H1 (cell line): Measurements from ENCODE around the gene TECR. TPM values are rescaled to one million over a fixed set of nuclear protein-coding genes. Genes with fewer than 3 reads are reported as not detected.

Source experiments
- CTCF ChIA-PET: fragments of 300-600 bp; sonication (Branson Sonifier 250); formaldehyde crosslinking; loops from one replicate; lab custom pipeline; 2021; ENCODE audit not compliant: partially characterized antibody; lab: Charles Lee
- POLR2A ChIA-PET: fragments of 300-600 bp; sonication (Branson Sonifier 250); formaldehyde crosslinking; loops from one replicate; lab custom pipeline; 2021; ENCODE audit warnings: inconsistent platforms; ENCODE audit not compliant: partially characterized antibody; lab: Charles Lee
- DNase-seq, 2 experiments: peaks; one replicate each; pipeline versions ENCODE4 v3.0.0 to v3.0.0-alpha.2; 2010 to 2022; ENCODE audit warnings: low spot score in 2 of 2, low read depth in 1 of 2, mixed read lengths in 1 of 2
- FAIRE-seq: peaks from 2 replicates; lab custom pipeline; 2011; peaks lifted over from hg19 to GRCh38; lab: Jason Lieb, UNC
- H2AFZ ChIP-seq: 2 replicates; pipeline ENCODE4 v1.8.1; 2012; ENCODE audit warnings: low read length, inconsistent platforms
- H2AK5ac ChIP-seq: 2 replicates; pipeline ENCODE4 v1.6.1; 2013; ENCODE audit warnings: low read depth, low read length
- H2BK120ac ChIP-seq: replicated peaks from 2 replicates; pipeline ENCODE3; 2013; ENCODE audit warnings: low read depth, low read length, inconsistent platforms
- H2BK12ac ChIP-seq: 2 replicates; pipeline ENCODE4 v1.6.1; 2013; ENCODE audit warnings: low read depth, low read length
- H2BK15ac ChIP-seq: 2 replicates; pipeline ENCODE4 v1.6.1; 2013; ENCODE audit warnings: low read length
- H2BK20ac ChIP-seq: 2 replicates; pipeline ENCODE4 v1.6.1; 2013; ENCODE audit warnings: low read length
- H2BK5ac ChIP-seq: 2 replicates; pipeline ENCODE4 v1.6.1; 2013; ENCODE audit warnings: low read depth, low read length
- H3K14ac ChIP-seq: 2 replicates; pipeline ENCODE4 v1.6.1; 2013; ENCODE audit warnings: inconsistent platforms; ENCODE audit not compliant: insufficient read length
- H3K18ac ChIP-seq: 2 replicates; pipeline ENCODE4 v1.6.1; 2013; ENCODE audit warnings: low read length; ENCODE audit errors: extremely low read depth
- H3K23ac ChIP-seq: 2 replicates; pipeline ENCODE4 v1.6.1; 2013; ENCODE audit warnings: inconsistent platforms; ENCODE audit not compliant: insufficient read length
- H3K23me2 ChIP-seq: 2 replicates; pipeline ENCODE4 v1.6.1; 2013; ENCODE audit warnings: low read depth, low read length
- H3K27ac ChIP-seq: 2 replicates; pipeline ENCODE4 v1.6.1; 2011; ENCODE audit warnings: low read depth, low read length, inconsistent platforms
- H3K27me3 ChIP-seq, 4 experiments: replicated peaks in 1 of 4; 1 replicate in 1 of 4; 2 replicates in 3 of 4; pipeline versions ENCODE4 v1.6.1 to v1.8.1; 2011 to 2013; ENCODE audit warnings: low read length in 3 of 4, mild to moderate bottlenecking in 3 of 4, inconsistent platforms in 2 of 4, mixed read lengths in 2 of 4, moderate library complexity in 1 of 4; ENCODE audit not compliant: control insufficient read depth in 3 of 4, insufficient read depth in 3 of 4; ENCODE audit errors: extremely low read depth in 1 of 4
- H3K36me3 ChIP-seq, 4 experiments: 2 replicates each; pipeline versions ENCODE4 v1.6.1 to v1.8.1; 2011 to 2013; ENCODE audit warnings: mild to moderate bottlenecking in 4 of 4, low read length in 3 of 4, moderate library complexity in 2 of 4, control low read depth in 1 of 4, inconsistent platforms in 1 of 4; ENCODE audit not compliant: insufficient read depth in 4 of 4, control insufficient read depth in 2 of 4
- H3K4ac ChIP-seq: replicated peaks from 2 replicates; pipeline ENCODE3; 2013; ENCODE audit warnings: low read length, low read depth, mixed read lengths, inconsistent platforms; ENCODE audit not compliant: insufficient read length
- H3K4me1 ChIP-seq, 4 experiments: replicated peaks in 1 of 4; 1 replicate in 1 of 4; 2 replicates in 3 of 4; pipeline versions ENCODE4 v1.6.1 to v1.8.1; 2011 to 2013; ENCODE audit warnings: low read length in 3 of 4, inconsistent platforms in 2 of 4, mixed read lengths in 1 of 4; ENCODE audit not compliant: insufficient read depth in 4 of 4, control insufficient read depth in 3 of 4
- H3K4me2 ChIP-seq, 2 experiments: 2 replicates each; pipeline versions ENCODE4 v1.6.1 to v1.8.1; 2011 to 2013; ENCODE audit warnings: low read depth in 2 of 2, low read length in 2 of 2, control low read depth in 1 of 2, inconsistent platforms in 1 of 2, mild to moderate bottlenecking in 1 of 2; ENCODE audit not compliant: insufficient read depth in 1 of 2
- H3K4me3 ChIP-seq, 4 experiments: fragments of 200-600, 300-600 bp in 1 of 4; sonication (generic), shearing (Covaris generic), sonication (Bioruptor Twin) in 1 of 4; 2 replicates each; pipeline versions ENCODE4 v1.5.1 to v1.8.1; 2011 to 2016; ENCODE audit warnings: low read length in 4 of 4, low read depth in 3 of 4, control low read depth in 2 of 4, inconsistent platforms in 2 of 4, mild to moderate bottlenecking in 2 of 4, mixed read lengths in 1 of 4, moderate library complexity in 1 of 4; ENCODE audit not compliant: insufficient read depth in 2 of 4; ENCODE audit errors: extremely low read depth in 1 of 4
- H3K56ac ChIP-seq: replicated peaks from 2 replicates; pipeline ENCODE3; 2013; ENCODE audit warnings: low read depth, mild to moderate bottlenecking, mixed read lengths, low read length, inconsistent platforms; ENCODE audit not compliant: insufficient read length
- H3K79me1 ChIP-seq: 2 replicates; pipeline ENCODE4 v1.6.1; 2013; ENCODE audit warnings: low read depth, low read length, control low read depth
- H3K79me2 ChIP-seq, 2 experiments: 2 replicates each; pipeline versions ENCODE4 v1.6.1 to v1.8.1; 2012 to 2013; ENCODE audit warnings: low read length in 2 of 2, mild to moderate bottlenecking in 2 of 2, inconsistent platforms in 1 of 2; ENCODE audit not compliant: insufficient read depth in 2 of 2, control insufficient read depth in 1 of 2
- H3K9ac ChIP-seq, 4 experiments: replicated peaks in 1 of 4; 1 replicate in 1 of 4; 2 replicates in 3 of 4; pipeline versions ENCODE4 v1.6.1 to v1.8.1; 2011 to 2013; ENCODE audit warnings: low read depth in 3 of 4, low read length in 3 of 4, control low read depth in 2 of 4, mild to moderate bottlenecking in 2 of 4, moderate library complexity in 2 of 4, inconsistent platforms in 1 of 4; ENCODE audit errors: extremely low read depth in 1 of 4
- H3K9me3 ChIP-seq, 2 experiments: 2 replicates each; pipeline versions ENCODE4 v1.6.1 to v1.8.1; 2012 to 2013; ENCODE audit warnings: mild to moderate bottlenecking in 2 of 2, moderate library complexity in 2 of 2, control low read depth in 1 of 2, inconsistent platforms in 1 of 2, low read depth in 1 of 2, low read length in 1 of 2, mixed read lengths in 1 of 2; ENCODE audit not compliant: insufficient read depth in 2 of 2
- H4K20me1 ChIP-seq, 2 experiments: replicated peaks in 1 of 2; 2 replicates each; pipeline versions ENCODE3 to v1.8.1; 2011 to 2013; ENCODE audit warnings: inconsistent platforms in 2 of 2, low read length in 2 of 2, mild to moderate bottlenecking in 1 of 2; ENCODE audit not compliant: insufficient read depth in 2 of 2, control insufficient read depth in 1 of 2
- H4K5ac ChIP-seq: 2 replicates; pipeline ENCODE4 v1.6.1; 2013; ENCODE audit warnings: low read length, low read depth, mixed read lengths, inconsistent platforms; ENCODE audit not compliant: insufficient read length
- H4K8ac ChIP-seq: 2 replicates; pipeline ENCODE4 v1.8.0; 2013; ENCODE audit warnings: mild to moderate bottlenecking, moderate library complexity, low read length, inconsistent platforms; ENCODE audit not compliant: insufficient read depth; ENCODE audit errors: extremely low read depth
- H4K91ac ChIP-seq: replicated peaks from 2 replicates; pipeline ENCODE3; 2013; ENCODE audit warnings: low read length, mixed read lengths, inconsistent platforms; ENCODE audit not compliant: insufficient read length
- GTF2F1 ChIP-seq: IDR thresholded peaks from 2 replicates; pipeline ENCODE4 v1.6.1; 2012; ENCODE audit warnings: low read depth, low read length, improper control_type of control experiment, borderline replicate concordance
- KDM1A ChIP-seq: fragments of 200-600, 300-600 bp; sonication (generic); IDR thresholded peaks from 2 replicates; pipeline ENCODE4 v1.7.1; 2016; ENCODE audit warnings: mild to moderate bottlenecking, low read length, borderline replicate concordance
- MAFK ChIP-seq: IDR thresholded peaks from 2 replicates; pipeline ENCODE4 v1.6.1; 2012; ENCODE audit warnings: low read depth, mild to moderate bottlenecking, improper control_type of control experiment, low read length
- POLR2A ChIP-seq, 2 experiments: IDR thresholded peaks; 1 replicate in 1 of 2; 2 replicates in 1 of 2; pipeline ENCODE4 v1.6.1; 2011; ENCODE audit warnings: low read depth in 2 of 2, low read length in 2 of 2, mild to moderate bottlenecking in 2 of 2; ENCODE audit errors: control extremely low read depth in 1 of 2
- POU5F1 ChIP-seq: IDR thresholded peaks from 2 replicates; pipeline ENCODE4 v1.6.1; 2011; ENCODE audit warnings: low read depth, mild to moderate bottlenecking, low read length, moderate library complexity
- RBBP5 ChIP-seq: IDR thresholded peaks from 2 replicates; pipeline ENCODE4 v1.7.1; 2012; ENCODE audit warnings: low read depth, mild to moderate bottlenecking, inconsistent platforms, low read length, moderate library complexity, borderline replicate concordance
- RNF2 ChIP-seq: fragments of 200-900, 300-1000 bp; sonication (generic); IDR thresholded peaks from 2 replicates; pipeline ENCODE4 v1.7.1; 2016; ENCODE audit warnings: borderline replicate concordance, low read depth, mild to moderate bottlenecking, antibody characterized with exemption, low read length; ENCODE audit not compliant: poor library complexity, severe bottlenecking; ENCODE audit errors: missing control alignments
- SIX5 ChIP-seq: IDR thresholded peaks from 2 replicates; pipeline ENCODE4 v1.6.1; 2011; ENCODE audit warnings: mild to moderate bottlenecking, low read depth, low read length
- SUZ12 ChIP-seq: fragments of 200-600 bp; sonication (generic); IDR thresholded peaks from 2 replicates; pipeline ENCODE4 v1.6.1; 2012; ENCODE audit warnings: mild to moderate bottlenecking, inconsistent platforms, low read length, moderate library complexity, mixed read lengths
- TAF1 ChIP-seq: IDR thresholded peaks from 2 replicates; pipeline ENCODE4 v1.6.1; 2011; ENCODE audit warnings: mild to moderate bottlenecking, low read depth, low read length
- TCF12 ChIP-seq: IDR thresholded peaks from 2 replicates; pipeline ENCODE4 v1.6.1; 2011; ENCODE audit warnings: low read depth, mild to moderate bottlenecking, low read length
- WGBS, 2 experiments: shearing (Covaris generic) in 1 of 2; methylation state at CpG; one replicate each; pipeline versions ENCODE4 v1.1.6 to v1.1.7; 2013 to 2015; ENCODE audit warnings: low lambda C conversion rate in 2 of 2, mixed read lengths in 2 of 2, inconsistent platforms in 1 of 2, low coverage in 1 of 2, missing lambda C conversion rate in 1 of 2; ENCODE audit not compliant: insufficient replicate concordance in 2 of 2, insufficient coverage in 1 of 2, insufficient read length in 1 of 2; ENCODE audit errors: extremely low coverage in 1 of 2, missing lambda C conversion rate in 1 of 2; 5-methylcytosine and 5-hydroxymethylcytosine counted together
- polyA plus RNA-seq, 7 experiments: library from polyadenylated mRNA; depleted of rRNA in 3 of 7; stranded (reverse) in 5 of 7; unstranded in 2 of 7; fragments of >200 nt in 5 of 7; fragments of 200-250 nt in 2 of 7; gene quantifications; 1 replicate in 5 of 7; 2 replicates in 1 of 7; 4 replicates in 1 of 7; pipeline versions ENCODE4 v1.2.1 to v1.2.3, GENCODE V29; 2011 to 2013; ENCODE audit warnings: missing spikeins in 2 of 7, mixed read lengths in 2 of 7
- total RNA-seq: library from RNA; stranded (reverse); fragmentation: NEBNext Ultra II Directional; extraction: Animal tissue kit (Norgen Biotek cat#: 25700); gene quantifications from 2 replicates; pipeline ENCODE4 v1.2.1, GENCODE V29; 2021
- TF ChIP-seq, protein P1 (sequence below): IDR thresholded peaks from 2 replicates; pipeline ENCODE4 v1.6.1; 2012; ENCODE audit warnings: inconsistent platforms

The TECR gene
- total and polyA plus RNA-seq, 2 of the 8 experiments (the other 6 are each of a cell fraction or from before 2014, with no cell fraction given), result 172 to 405 TPM

DNA sequence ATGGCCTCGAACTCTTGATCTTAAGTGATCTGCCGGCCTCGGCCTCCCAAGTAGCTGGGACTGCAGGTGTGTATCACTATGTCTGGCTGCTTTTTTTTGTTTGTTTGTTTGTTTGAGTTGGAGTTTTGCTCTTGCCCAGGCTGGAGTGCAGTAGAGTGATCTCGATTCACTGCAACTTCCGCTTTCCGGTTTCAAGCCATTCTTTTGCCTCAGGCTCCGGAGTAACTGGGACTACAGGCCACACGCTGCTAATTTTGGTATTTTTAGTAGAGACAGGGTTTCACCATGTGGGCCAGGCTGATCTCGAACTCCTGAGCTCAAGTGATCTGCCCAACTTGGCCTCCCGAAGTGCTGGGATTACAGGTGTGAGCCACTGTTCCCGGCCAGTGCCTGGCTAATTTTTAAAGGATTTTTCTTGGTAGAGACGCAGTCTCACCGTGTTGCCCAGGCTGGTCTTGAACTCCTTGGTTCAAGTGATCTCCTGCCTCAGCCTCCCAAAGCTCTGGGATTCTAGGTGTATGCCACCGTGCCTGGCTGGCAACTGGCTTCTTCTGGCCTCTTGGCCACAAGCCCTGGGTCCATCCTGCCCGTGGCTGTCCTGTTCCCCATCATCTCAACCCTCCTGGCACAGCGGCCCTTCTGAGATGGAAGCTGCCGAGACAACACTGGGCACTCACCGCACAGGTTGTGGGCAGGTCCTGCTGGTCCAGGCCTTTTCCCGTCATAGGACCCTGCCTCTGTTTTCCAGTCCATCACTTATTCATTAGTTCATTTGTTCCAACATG lies 11.5 kb downstream of the TECR start:
- Histone ChIP-seq H3K79me1 (peaks cover 29% of the 10 kb centered on the region), H4K8ac (no peak overlapping the region), H4K20me1 (peaks cover 8 to 29% of the 10 kb centered on the region in 2 experiments), H3K4ac (no peak overlapping the region), H2BK5ac (peak overlapping the region; percentile 16; the same call in 1 of the 2 replicates), H2BK15ac (no peak overlapping the region), H3K4me3 (no peak overlapping the region), H3K18ac (no peak overlapping the region), H3K23me2 (no peaks in the 10 kb centered on the region), H3K9ac (no peak overlapping the region), H3K27me3 (no peaks in the 10 kb centered on the region; a peak in 1 of 7 replicates), H2BK120ac (no peak overlapping the region), H2BK20ac (no peak overlapping the region; the same call in 1 of the 2 replicates), H2BK12ac (no peak overlapping the region), H4K91ac (no peak overlapping the region), H3K23ac (no peak overlapping the region), H3K4me1 (peaks cover 3 to 8% (median 5%) of the 10 kb centered on the region in 4 experiments), H2AFZ (no peak overlapping the region), H3K4me2 (no peak overlapping the region), H4K5ac (no peak overlapping the region), H3K79me2 (peaks cover 0 to 41% of the 10 kb centered on the region in 2 experiments; a peak in 2 of 4 replicates), H3K56ac (no peak overlapping the region), H2AK5ac (no peak overlapping the region), H3K36me3 (no peaks in the 10 kb centered on the region; a peak in 1 of 8 replicates), H3K27ac (no peak overlapping the region), H3K14ac (no peak overlapping the region), H3K9me3 (no peaks in the 10 kb centered on the region)
- 94% methylated on average over 19 of the region's 19 CpGs; no CpG with 5 or more reads in 1 of the 2 experiments for WGBS, 2 experiments
- DNase-seq (no peak), FAIRE-seq (no peak)
- ChIA-PET POLR2A (no interaction called here), CTCF (interaction anchor here (0.6 to 6.0 kb wide), 5 partner anchors 11 to 60 kb away, joined by 3 to 18 read pairs (median 4); no protein-coding TSS in a partner anchor)
- TF ChIP-seq RNF2 (no peak), SIX5 (no peak), POLR2A (IDR thresholded peaks at IDR 0.05; ENCODE audit: control extremely low read depth in 1 of 2, low read depth in 2 of 2, low read length in 2 of 2) (no peak), KDM1A (no peak), RBBP5 (no peak), POU5F1 (no peak), TAF1 (no peak), MAFK (no peak), TCF12 (no peak), SUZ12 (no peak), GTF2F1 (no peak)
- TF ChIP-seq, protein P1, sequence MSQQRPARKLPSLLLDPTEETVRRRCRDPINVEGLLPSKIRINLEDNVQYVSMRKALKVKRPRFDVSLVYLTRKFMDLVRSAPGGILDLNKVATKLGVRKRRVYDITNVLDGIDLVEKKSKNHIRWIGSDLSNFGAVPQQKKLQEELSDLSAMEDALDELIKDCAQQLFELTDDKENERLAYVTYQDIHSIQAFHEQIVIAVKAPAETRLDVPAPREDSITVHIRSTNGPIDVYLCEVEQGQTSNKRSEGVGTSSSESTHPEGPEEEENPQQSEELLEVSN, result no peak
